DMS53 treated with DMSO at 0.1 percent for 48 hours (cell line): ENCODE data around the gene GRB10.
"Not testable (repeated sequence)": the region's sequence is repeated elsewhere in the genome, so short reads cannot be mapped to it uniquely, and the experiment has no call there.

ENCODE experiments used
- DNase-seq: peaks from one replicate; lab custom pipeline; 2025; ENCODE audit not compliant: unreplicated experiment; lab: John Stamatoyannopoulos, UW

GRB10 gene

DNA sequence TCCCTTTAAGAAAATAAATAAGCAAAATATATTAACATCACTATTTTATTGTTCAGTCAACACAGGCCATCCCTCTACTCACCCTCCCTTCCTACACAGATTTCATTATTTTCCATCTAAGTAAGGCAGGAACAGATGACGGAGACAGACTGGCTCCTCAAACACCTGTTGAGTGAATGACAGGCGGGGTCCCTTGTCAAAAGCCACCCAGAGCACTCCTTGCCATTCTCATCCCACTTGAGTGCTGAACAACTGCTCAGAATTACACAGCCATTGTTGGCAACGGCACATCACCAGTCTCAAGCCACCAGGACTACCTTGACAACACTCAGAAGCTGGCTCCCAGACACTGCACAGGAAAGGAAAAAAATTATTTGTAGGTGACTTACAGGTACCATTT, 3.3 kb downstream of the GRB10 start:
- no peak for DNase-seq

DNA sequence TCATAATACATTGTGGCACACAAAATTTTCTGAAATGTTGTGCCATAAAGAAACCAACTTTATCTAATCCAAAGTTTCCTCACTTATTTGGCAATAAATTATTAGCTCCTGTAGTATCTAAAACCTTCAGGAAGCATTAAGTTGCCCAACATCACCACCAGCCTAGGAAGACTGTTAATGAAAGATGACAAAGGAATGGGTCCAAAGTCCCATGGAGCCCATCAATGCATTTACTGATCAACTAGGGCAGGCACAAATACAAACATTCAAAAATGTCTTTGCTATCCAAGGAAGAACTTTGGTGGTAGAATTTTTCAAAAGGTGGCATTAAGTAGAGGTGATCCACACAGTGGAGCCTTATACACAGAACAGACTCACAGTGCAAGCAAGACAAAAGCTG, 4.5 kb downstream of the GRB10 start:
- no peak for DNase-seq

DNA sequence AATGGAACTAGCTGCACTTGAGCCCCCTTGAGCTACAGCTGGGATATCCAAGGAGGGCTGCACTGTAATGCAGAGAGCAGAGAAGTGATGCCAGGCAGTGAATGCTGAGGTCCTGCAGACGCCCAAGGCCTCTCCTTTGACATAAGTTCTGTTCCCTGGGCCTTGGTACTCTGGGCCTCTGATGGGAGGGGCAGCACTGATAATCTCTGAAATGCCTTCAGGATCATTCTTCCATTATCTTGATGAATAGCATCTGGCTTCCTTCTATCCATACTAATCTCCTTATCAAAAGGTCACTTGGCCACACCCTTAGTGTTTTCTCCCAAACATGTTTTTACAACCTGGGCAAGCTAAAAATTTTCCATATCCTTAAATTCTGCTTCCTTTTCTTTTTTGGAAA, 6.9 kb downstream of the GRB10 start:
- DNase-seq, result no peak

DNA sequence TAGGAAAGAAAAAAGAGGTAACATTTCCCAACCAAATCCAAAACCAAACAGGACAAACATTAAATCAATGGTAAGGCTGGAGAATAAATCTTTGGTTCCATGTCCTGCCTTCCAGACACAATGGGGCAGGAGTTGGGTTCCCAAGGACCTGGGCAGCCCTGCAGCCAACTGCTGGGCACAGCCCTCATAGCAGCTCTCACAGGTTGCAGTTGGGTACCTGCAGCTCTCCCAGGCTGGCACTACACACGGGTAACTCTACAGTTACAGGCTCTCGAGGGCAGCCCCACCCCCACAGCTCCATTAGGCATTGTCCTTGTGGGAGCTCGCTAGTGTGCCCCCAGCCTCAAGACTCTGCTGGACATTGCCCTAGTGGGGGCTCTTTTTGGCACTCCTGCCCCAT, 7.5 kb downstream of the GRB10 start:
- no peak for DNase-seq

DNA sequence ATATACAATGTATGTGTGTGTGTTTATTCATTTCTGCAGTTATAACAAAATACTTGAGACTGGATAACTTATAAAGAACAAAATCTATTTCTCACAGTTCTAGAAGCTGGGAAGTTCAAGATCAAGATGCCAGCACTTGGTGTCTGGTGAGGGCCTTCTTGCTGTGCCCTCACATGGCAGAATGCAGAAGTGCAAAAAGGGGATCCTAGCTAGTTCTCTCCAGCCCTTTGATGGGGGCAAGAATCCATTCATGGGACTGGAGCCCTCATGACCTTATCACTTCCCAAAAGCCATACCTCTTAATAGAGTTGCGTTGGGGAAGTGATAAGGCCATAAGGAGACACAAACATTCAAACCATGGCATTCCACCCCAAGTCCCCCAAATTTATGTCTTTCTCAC, 8.4 kb downstream of the GRB10 start:
- DNase-seq, result no peak

DNA sequence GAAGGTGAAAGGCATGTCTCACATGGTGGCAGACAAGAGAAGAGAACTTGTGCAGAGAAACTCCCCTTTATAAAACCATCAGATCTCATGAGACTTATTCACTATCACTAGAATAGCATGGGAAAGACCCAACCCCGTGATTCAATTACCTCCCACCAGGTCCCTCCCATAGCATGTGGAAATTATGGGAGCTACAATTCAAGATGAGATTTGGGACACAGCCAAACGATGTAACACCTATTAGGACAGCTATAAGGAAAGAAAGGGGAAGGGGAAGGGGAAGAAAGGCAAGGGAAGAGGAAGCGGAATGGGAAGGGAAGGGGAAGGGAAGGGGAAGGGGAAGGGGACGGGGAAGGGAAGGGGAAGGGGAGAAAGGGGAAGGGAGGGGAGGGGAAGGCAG, 9.6 kb downstream of the GRB10 start:
- DNase-seq, result not testable (repeated sequence)

DNA sequence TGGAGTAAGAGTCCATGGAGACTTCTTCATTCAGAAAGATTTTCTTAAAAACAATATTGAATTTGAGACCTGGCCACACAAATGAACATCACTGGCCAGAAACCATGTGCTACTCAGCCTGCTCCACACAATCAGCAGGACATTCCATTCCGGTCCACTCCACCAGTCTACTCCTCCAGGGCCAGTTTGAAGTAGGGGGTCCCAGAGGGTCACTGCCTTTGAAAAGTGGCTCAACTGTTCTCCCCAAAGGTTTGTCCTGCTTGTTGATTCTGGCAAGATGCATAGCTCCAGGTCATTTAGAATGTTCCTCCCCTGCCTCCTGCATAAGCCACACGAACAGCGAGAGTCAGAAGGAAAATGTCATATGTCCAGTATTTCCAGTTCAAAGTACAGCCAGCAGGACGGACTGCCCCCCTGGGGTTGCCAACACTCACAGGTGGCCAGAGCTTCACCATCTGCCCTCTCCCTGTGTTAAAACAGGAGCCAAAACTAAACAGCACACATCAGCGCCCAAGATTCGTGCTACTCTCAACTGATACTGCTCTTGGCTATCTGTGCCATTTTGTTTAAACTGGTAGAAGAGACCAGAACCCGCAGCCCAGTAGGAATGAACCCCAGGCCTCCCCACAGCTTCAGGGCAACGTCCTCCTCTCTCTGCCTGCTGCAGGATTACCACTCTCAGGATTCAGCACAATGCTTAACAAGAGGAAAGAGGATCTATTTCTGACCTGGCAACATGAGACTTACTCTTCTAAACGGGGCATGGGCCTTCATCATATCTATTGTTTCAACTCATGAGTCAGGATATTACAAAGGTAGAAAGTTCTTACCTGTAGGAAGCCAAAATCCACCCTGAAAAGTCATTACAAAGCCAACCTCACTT, 11.3 kb downstream of the GRB10 start:
- no peak for DNase-seq

DNA sequence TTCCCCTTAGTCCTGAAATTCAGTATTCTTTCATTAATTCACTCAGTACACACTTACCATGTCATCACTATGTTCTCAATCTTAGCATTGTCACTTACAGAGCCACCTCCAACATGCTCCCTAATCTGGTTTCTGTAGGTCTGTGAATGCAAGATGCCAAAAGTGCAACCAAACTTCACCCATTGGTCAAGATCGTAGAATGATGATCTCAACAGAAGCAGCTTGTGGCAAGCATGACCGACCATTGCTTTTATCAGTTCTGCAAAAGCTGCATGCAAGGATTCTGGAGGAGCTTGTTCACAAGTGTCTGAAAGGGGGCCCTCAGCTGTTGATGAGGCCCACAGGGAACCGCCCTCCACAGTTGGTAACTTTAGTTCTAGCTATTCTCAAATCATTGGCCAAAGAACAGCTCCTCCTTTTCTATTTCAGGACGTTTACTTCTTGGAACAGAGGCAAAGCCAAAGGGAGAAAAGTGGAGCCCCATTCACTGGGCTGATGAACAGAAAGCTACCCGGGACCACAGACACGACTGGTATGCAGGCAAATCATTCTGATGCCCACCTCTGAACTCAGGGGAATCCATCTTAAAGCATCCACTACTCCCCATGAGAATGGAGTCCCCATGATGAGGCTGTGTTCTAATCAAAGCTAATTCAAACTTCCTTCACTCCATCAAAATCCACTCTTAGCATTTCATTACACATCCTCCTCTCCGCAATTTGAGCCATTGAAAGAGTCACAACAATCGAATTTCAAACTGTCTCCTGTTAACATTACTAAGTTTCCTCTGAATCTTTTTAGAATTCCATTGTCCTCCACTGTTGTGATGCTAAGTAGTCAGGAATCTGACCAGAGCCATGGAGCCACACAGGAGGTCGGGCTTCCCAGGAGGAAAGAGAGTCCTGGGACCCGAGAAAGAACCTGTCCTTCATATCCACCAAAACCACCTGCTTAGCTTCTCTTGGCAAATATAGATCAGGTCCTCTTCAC, 13.9 kb downstream of the GRB10 start:
- DNase-seq, result no peak

DNA sequence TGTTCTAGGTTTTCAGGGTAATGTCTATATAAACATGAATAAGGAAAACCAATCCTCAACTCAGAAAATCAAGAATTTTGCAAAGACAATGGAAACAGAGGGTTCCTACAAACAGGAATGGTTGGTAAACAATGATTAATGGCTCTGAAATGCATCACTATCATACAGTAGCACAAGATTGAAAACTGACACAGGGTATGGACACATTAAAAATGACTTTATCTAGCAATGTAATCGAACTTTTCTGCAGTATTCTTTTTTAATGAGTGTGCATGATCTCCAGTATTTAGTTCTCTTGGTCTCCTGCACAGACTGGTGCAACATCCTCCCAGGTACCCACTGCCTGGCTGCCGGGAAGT, 15.9 kb downstream of the GRB10 start:
- no peak for DNase-seq

DNA sequence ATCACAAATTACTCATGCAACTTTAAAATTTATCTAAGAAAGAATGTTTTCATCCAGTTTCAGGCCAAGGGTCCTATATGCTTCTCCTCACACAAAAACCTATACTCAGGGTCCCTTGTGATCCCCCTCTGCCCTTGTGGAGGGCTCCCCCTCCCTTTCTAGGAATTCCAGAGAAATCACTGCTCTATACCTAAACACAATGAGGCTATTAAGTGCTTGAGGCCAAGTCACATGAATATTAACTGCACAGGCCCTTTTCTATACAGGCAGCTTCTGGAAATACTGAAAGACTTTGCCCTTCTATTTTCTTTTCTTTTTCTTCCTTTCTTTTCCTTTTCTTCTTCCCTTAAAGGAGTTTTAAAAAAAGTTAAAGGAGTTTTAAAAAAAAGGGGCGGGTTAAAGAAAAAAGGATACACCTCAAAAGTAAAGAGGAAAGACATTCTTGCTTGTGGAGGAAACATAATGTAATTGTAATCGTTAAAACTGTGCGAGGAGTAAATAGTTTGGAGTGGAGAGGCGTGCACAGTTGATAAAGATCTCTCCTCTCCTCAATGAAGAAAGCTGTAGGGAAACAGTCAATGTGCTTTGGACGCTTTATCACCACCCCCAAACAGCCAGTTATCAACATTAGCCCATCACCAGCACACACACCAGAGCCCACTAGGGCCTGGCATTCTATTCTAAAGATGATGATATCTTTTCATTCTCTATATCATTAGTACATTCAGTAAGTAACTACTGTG, 16.4 kb downstream of the GRB10 start:
- no peak for DNase-seq

DNA sequence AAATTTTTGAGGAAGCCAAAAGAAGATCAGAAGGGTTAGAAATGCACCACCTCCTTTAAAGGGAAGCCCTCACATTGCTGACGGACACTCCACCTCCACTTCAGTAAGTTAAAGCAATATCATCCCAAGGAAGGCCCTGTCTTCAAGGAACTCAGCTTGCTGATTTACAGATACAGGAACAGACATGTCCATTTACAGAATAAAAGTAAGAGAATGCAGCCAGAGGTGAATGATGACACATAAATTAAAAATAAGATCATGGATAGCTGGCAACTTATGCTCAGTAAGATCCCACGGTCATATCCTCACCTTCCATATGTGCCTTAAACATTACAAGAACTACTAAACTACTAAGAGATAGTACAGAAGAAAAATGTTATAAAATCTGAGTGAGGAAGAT, 20.4 kb downstream of the GRB10 start:
- DNase-seq, result no peak

DNA sequence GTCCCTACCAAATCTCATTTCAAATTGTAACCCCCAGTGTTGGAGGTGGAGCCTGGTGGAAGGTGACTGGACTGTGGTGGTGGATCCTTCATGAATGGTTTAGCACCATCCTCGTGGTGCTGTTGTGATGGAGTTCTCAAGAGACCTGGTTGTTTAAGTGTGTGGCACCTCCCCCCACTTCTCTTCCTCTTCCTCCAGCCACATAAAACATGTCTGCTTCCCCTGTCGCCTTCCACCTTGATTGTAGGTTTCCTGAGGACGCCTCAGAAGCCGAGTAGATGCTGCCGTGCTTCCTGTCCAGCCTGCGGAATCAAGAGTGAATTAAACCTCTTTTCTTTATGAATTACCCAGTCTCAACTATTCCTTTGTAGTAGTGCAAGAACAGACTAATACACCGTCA, 21.0 kb downstream of the GRB10 start:
- no peak for DNase-seq

DNA sequence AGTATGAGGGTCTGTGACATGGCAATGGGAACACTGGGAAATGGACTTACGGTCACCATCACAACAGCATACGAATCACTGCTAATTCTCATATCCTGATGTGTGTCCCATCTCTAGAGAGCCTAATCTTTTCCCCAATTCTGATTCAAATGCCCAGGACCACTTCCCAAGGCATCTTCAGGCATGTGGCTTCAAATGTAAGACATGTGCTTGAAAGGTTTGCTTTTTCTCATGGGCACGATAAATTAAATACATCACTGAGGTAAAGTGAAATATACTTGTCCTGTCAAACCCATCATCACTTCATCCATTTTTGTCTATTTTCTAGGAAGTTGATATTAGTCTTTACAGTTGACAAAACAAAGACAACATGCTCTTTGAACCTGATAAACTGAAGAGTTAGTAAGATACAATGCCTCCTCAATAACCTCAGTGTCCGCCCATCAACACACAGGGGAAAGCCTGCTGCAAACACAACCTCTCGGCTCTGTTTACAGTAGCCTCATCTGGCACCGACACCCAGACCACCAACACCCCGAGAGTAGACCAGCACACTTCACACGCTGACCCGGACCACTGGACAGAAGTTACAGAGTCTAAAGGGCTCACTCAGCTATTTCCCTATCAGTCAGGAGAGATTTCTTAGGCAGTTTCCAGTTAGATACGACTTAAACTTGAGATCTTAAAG, 24.8 kb downstream of the GRB10 start:
- no peak for DNase-seq

DNA sequence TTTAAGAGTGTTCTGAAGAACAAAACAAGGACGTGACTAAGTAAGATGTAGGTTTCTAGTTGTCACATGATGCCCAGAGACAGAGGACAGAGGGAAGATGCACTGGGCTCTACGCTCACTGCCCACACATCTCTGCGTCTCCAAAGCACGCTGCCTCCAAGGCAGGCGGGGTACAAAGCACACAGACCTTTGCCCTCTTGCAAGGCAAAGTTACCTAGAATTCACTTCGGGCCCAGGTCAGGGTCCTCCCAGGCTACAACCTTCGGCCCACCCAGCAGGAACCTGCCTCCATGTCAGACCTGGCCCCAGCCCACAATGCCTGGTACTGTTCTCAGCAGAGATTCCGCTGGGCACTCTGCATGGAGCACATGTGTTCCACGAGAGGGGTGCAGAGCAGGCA, 26.5 kb downstream of the GRB10 start:
- DNase-seq, result no peak

DNA sequence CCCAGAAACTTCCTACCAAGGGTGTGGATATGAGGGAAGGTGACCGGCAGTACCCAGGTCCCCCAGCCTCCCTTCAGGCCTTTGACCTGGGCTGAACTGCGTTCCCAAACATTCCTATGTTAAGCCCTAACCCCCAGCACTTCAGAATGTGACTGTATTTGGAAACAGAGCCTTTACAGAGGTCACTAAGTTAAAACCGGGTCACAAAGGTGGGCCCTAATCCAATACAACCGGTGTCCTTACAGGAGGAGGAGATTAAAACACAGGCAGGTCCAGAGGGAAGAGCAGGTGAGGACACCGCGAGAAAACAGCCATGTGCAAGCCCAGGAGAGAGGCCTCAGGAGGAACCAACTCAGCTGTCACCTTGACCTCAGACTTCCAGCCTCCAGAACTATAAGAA, 28.0 kb downstream of the GRB10 start:
- DNase-seq, result no peak

DNA sequence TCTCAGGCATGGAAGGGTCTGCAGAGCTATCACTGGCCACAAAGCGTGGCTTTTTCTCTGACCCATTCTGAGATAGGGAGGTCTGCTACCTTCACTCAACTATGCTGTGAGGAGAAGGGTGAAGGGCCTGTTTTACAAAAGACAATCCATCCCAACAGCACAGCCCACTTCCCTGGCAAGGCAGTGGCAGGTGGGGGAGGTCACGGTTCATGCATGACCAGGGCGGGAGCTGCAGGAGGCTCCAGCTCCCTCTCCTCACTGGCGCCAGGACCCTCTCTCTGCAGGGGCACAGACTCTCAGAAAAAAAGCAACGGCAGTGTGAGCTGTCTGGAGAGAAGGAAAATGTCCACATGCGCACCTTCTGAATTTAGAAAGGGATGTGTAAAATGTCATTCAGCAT, 28.5 kb downstream of the GRB10 start:
- no peak for DNase-seq

DNA sequence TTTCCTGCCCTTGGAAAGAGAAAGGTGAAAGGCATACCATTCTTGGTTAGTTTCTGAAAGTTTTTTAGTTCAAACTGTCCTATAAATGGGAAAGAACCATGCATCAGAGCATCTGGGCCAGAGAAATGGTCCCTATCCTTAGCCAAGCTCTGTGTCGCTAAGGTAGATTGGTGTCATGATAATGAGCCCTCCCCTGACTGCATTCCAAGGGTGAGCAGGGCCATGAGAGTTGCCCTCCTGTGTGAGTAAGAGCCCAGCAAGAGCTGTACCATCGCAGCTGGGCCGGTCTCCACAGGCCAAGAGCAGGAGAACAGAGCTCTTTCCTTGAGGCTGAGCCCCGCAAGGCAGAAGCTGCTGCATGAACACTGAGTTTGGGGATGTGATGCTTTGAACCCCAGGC, 30.3 kb downstream of the GRB10 start:
- no peak for DNase-seq

DNA sequence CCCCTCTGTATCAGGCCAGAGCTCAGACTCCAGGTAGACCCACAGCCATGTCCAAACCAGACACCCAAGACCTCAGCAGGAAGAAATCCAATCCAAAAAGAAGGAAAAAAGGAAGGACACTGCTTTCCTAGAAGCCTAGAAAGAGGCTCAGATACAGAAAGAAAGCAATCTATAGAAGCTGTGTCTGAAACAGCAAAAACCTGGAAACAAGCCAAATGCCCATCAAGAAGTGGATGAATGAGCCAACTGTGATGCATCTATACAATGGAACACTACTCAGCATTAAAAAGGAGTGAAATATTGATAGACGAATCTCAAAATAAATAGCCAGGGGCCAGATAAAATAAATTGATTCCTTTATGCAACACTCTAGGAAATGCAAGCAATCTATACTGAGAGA, 31.6 kb downstream of the GRB10 start:
- no peak for DNase-seq

DNA sequence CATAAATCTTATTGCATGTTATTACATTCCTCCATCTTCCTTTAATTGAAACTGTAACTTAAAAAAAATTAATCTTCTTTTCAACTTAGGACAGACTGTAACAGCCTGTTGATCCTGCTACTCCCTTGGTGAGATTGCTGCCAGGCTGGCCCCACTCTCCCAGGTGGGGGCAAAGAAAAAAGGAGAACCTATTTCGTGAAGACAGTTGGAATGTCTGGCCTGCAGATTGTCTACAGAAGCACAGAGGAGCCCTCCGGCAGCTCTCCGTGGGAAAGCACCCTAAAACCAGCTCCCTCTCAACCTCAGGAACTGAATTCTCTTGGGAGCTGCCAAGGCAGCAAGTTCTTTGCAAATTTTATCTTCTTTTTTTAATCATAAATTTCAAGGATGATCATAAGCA, 32.8 kb downstream of the GRB10 start:
- DNase-seq, result no peak

DNA sequence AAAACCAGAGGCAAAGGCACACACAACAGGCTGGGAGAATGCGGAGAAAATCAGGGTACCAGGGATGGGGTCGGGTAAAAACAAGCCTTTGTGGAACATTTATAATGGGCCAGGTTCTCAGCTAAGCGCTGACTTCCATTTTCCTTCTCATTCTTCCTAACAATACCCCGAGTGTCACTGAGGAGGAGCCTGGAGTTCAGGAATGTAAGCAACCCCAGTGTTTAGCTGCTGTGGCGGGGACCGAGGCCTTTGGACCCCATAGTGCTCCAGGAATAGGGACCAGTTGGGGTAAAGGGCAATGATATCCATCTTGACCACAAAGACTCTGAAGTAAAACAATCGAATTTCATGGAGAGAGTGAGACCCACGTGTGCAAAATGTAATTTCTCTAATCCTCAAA, 34.2 kb downstream of the GRB10 start:
- no peak for DNase-seq

DNA sequence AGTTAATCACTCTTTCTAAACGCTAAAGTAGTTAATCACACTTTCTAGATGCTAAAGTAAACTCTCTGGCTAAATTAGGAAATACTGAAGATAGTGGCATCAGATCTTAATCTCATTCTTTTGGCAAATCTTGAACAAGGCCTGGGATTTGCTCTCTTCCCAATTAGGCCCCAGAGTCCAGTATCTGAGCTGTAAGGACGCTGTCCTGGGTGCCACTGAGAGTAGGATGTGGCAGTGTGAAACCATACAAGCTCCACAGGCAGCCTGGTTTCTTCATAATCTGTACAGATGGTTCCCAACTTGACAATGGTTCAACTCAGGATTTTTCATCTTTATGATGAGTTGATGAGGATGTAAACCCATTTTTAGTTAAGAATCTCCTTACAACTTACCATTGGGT, 36.9 kb downstream of the GRB10 start:
- no peak for DNase-seq
